NCI-H1694 (cell line): ENCODE measurements around the gene BCOR.

Experiments
- DNase-seq: peaks from one replicate; lab custom pipeline; 2025; lab: John Stamatoyannopoulos, UW

Gene BCOR

GRCh38 chrX:40003428-40004245, 94.1 kb downstream of the BCOR start:
- no peak for DNase-seq

GRCh38 chrX:40003071-40003427, 94.7 kb downstream of the BCOR start:
- no peak for DNase-seq
